SKM-1 (cell line): ENCODE data around the gene SKI.
"Not testable (repeated sequence)": the region's sequence is repeated elsewhere in the genome, so short reads cannot be mapped to it uniquely, and the experiment has no call there.

Experiments
- DNase-seq: peaks from one replicate; lab custom pipeline; 2025; ENCODE audit not compliant: unreplicated experiment; lab: John Stamatoyannopoulos, UW

The SKI gene

GRCh38 chr1:2242814-2243725 lies 15.0 kb downstream of the SKI start:
- no peak for DNase-seq

DNA sequence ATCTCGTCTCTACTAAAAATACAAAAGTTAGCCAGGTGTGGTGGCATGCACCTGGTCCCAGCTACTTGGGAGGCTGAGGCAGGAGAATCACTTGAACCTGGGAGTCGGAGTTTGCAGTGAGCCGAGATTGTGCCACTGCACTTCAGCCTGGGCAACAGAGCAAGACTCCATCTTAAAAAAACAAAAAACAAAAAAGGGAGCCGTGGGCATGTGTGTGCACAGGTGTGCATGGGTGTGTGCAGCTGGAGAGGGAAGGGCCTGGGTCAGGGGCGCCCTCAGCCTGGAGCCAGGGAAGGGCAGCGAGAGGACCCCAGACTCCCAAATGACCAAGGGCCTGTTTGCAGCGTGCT lies 18.9 kb downstream of the SKI start:
- not testable (repeated sequence) for DNase-seq

DNA sequence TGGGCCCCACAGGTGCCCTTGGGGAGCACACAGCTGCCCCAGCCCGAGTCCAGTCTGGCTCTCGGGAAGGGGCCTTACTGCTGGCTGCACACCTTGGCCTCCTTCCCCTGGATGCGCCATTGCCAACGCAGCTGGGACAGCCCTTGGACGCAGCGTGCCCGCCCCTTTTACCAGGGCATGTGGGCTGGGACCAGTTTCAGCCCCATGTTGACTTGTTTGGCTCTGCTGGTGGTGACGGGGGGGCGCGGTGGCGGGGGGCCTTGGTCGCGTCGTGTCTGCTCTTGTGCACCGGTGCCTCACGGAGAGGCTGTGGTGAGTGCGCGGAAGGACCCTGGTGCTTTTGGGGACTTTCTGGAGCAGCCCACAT lies 19.6 kb downstream of the SKI start:
- no peak for DNase-seq

DNA sequence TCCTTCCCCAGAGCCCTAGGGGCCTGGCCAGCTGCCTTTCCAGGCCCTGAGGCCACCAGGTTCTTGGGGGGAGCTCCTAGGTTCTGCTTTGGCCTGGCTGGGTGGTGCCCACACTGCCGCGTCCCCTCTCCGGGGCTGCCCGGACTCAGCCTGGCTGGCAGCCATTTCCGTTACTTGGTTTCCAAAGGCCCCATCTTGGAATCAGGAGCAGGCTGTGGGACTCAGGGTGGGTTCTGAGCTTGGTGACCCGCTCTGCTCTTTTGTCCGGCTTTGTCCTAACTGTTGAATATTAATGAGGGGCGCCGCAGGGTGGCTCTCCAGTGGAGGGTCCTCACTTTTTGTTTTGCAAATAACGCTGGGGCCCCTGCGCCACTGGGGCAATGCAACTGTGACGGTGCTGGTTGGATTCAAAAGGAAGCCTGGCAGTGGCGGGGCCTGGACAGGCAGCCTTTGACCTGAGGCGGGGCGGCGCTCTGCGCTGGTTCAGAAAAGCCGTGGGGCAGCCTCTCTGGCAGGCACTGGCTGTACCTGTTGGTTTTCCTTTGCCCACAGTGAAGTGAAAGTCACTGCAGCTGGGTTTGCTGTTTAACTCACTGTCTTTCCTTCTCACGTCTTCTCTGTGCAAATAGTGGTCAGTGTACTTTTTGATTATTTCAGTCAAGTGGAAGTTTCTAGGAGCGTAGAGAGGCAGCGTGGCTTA lies 20.2 kb downstream of the SKI start:
- no peak for DNase-seq

GRCh38 chr1:2248854-2249558 lies 20.9 kb downstream of the SKI start:
- DNase-seq = no peak

GRCh38 chr1:2249559-2249906 lies 21.4 kb downstream of the SKI start:
- no peak for DNase-seq

DNA sequence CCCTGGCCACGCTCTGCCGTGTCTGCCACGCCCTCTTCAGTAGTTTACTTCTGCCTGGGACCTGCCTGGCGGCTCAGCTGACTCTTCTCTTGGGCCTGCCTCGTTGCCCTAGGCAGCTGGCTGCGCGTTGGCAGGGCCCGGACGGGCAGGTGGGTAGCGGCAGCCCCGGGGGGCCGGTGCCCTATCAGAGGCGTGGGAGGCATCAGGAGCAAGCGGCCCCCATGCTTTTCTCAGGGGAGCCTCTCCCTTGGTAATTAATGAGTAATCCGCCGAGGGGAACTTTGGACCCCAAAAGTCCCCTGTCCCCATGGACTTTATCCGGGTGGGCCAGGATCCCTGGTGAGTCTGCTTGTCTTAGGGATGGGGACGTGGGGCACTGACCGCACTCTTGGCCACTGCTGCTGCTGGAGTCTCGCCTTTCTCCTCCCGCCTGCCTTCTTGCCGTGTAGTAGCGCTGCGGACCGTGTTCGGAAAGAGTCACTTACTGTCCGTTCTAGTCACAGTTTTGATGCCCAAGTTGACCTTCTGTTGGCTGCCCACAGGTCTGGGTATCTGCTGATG lies 22.7 kb downstream of the SKI start:
- no peak for DNase-seq

GRCh38 chr1:2251363-2251762 lies 23.2 kb downstream of the SKI start:
- DNase-seq = no peak

- DNase-seq = no peak
Measured at GRCh38 chr1:2251786-2252185, 23.7 kb downstream of the SKI start.

GRCh38 chr1:2252423-2252822 lies 24.3 kb downstream of the SKI start:
- no peak for DNase-seq

GRCh38 chr1:2253036-2253796 lies 25.1 kb downstream of the SKI start:
- no peak for DNase-seq

GRCh38 chr1:2253797-2254480 lies 25.8 kb downstream of the SKI start:
- no peak for DNase-seq

DNA sequence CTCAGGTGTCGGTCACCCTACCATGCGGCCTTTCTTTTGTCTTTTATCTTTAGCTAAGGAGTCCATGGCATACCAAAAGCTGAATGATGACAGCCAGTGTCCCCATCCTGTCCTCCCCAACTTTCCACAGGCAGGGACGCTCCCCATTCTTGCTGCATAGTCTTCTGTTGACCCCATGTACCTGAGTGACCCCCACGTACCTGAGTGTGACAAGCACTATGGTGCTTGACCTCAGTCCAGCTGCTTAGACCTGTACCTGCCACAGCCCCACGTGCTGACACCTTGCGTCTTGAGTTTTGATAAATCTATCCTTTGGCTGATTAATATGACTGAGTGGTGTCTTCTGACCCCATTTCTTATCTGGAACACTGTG lies 26.9 kb downstream of the SKI start:
- DNase-seq = no peak

GRCh38 chr1:2255420-2256369 lies 27.6 kb downstream of the SKI start:
- peak; percentile 90 for DNase-seq

DNA sequence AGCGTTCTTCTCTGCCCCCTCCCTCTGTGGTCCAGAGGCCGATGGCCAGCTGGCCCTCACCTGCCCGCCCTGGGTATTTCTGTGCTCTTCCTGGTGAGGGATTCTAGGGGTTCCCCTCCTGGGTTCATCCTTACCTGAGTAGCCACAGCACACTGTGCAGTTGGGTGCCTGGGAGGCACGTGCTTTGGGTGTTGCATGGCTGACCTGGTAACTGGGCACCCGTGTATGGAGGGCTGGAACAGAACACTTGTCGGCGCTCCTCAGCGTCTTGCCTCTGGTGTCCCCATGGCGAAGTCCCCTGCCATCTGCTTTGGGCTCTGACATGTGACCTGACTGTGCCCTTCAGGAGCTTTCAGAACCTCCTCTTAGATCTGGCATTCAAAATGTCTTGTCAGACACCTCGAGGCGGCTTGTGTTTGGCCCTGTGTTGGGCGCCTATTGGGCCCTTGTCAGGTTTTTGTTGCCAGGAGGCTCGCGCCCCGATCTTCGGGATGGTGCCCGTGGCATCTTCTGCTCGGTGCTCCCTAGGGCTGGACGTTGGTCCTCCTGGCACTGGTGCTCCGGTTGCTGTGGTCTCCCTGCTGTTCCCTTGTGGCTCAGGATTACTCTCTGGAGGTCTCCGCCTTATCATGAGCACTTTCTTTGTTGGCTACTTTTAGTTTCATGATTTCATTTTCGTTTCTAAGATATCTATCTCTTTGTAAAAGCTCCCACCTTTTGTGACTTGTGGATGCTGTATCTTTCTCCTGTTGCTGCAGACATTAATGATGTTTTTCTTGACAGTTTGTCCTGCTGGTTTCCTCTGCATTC lies 28.5 kb downstream of the SKI start:
- DNase-seq = no peak

DNA sequence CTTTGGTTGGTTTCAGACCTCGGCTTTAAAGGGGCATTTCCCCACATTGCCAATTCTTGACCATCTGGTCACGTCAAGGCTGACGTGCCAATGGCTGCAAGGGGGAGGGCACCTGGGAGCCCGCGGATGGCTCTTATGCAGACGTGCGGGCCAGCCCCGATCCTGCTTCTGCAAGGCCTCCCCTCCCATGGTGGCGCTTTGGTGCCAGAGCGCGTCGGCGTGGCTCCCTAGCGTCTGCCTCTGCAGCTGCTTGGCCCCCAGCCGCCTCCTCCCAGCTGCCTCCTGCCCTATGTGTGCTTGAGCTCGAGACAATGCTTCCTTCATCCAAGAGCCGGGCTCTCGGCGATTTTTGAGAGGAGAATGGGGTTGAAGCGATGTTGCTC lies 29.1 kb downstream of the SKI start:
- no peak for DNase-seq

GRCh38 chr1:2258122-2258681 lies 30.1 kb downstream of the SKI start:
- no peak for DNase-seq

DNA sequence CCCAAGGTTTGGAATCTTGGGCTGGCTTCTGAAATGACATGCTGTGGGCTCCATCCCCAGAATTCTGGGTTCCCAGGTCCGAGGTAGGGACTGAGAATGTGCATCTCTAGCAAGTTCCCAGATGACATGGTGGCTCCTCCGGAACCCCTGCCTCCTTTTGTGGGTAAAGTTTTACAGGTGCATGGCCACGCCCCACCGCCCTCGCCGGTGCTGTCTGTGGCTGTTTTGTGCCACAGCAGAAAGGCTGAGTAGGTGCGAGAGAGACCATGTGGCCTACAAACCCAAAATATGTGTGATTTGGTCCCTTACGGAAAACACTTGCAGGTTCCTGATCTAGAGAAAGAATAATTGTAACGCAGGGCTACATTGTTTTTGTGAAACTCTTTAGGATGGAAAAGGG lies 30.9 kb downstream of the SKI start:
- no peak for DNase-seq
